ENCODE results near the gene METTL25.
A peak's percentile ranks its signal among the peaks of the same experiment; 100 is the strongest.

METTL25 gene

GRCh38 chr12:82407481-82407880 is 49.2 kb downstream of the METTL25 start:
- DNase-seq, result no peak

GRCh38 chr12:82408844-82409243 is 50.5 kb downstream of the METTL25 start:
- no peak for DNase-seq

GRCh38 chr12:82411546-82412230 is 53.4 kb downstream of the METTL25 start:
- DNase-seq, result no peak

- DNase-seq, result no peak
These were observed 53.9 kb downstream of the METTL25 start for GRCh38 chr12:82412246-82412645.

- no peak for DNase-seq
These were observed 55.7 kb downstream of the METTL25 start for GRCh38 chr12:82414044-82414443.

- peak; percentile 14 for DNase-seq
These were observed 56.6 kb downstream of the METTL25 start for GRCh38 chr12:82414926-82415325.

GRCh38 chr12:82415402-82415801 is 57.1 kb downstream of the METTL25 start:
- peak; percentile 59 for DNase-seq

- DNase-seq, result peak; percentile 84
These were observed 66.9 kb downstream of the METTL25 start for GRCh38 chr12:82425241-82425640.

- no peak for DNase-seq
These were observed 67.8 kb downstream of the METTL25 start for GRCh38 chr12:82426081-82426480.

GRCh38 chr12:82426586-82426985 is 68.3 kb downstream of the METTL25 start:
- DNase-seq, result no peak

GRCh38 chr12:82430541-82431145 is 72.3 kb downstream of the METTL25 start:
- peak; percentile 2 for DNase-seq

GRCh38 chr12:82434392-82434911 is 76.1 kb downstream of the METTL25 start:
- peak; percentile 1 for DNase-seq

- DNase-seq, result no peak
These were observed 78.0 kb downstream of the METTL25 start for GRCh38 chr12:82436354-82436753.

GRCh38 chr12:82437744-82438143 is 79.4 kb downstream of the METTL25 start:
- DNase-seq, result no peak

GRCh38 chr12:82438356-82438755 is 80.0 kb downstream of the METTL25 start:
- no peak for DNase-seq

GRCh38 chr12:82440885-82441284 is 82.6 kb downstream of the METTL25 start:
- no peak for DNase-seq

- DNase-seq, result no peak
These were observed 90.7 kb downstream of the METTL25 start for GRCh38 chr12:82448911-82449578.

- DNase-seq, result no peak
These were observed 98.3 kb downstream of the METTL25 start for GRCh38 chr12:82456633-82457032.

- DNase-seq, result no peak
These were observed 99.8 kb downstream of the METTL25 start for GRCh38 chr12:82458101-82458500.

- no peak for DNase-seq
These were observed 103.1 kb downstream of the METTL25 start for GRCh38 chr12:82461393-82461792.

GRCh38 chr12:82461836-82462235 is 103.5 kb downstream of the METTL25 start:
- DNase-seq, result no peak

GRCh38 chr12:82468563-82468962 is 110.2 kb downstream of the METTL25 start:
- no peak for DNase-seq

- no peak for DNase-seq
These were observed 112.7 kb downstream of the METTL25 start for GRCh38 chr12:82470906-82471512.
